D721Med (cell line): ENCODE results near the gene HDAC2.
A peak's percentile ranks its signal among the peaks of the same experiment; 100 is the strongest.
"Not testable (repeated sequence)": the region's sequence is repeated elsewhere in the genome, so short reads cannot be mapped to it uniquely, and the experiment has no call there.

Experiments used
- DNase-seq: peaks from one replicate; pipeline ENCODE4 v3.0.0; 2011; ENCODE audit warnings: low spot score; ENCODE audit not compliant: insufficient read length
- FAIRE-seq: peaks from 2 replicates; lab custom pipeline; 2011; peaks lifted over from hg19 to GRCh38; lab: Jason Lieb, UNC
- TF ChIP-seq, protein P1 (sequence below): IDR thresholded peaks from 2 replicates; pipeline ENCODE4 v1.5.1; 2012; ENCODE audit warnings: mild to moderate bottlenecking, control low read depth; ENCODE audit not compliant: insufficient read depth; ENCODE audit errors: missing control alignments

Gene HDAC2

DNA sequence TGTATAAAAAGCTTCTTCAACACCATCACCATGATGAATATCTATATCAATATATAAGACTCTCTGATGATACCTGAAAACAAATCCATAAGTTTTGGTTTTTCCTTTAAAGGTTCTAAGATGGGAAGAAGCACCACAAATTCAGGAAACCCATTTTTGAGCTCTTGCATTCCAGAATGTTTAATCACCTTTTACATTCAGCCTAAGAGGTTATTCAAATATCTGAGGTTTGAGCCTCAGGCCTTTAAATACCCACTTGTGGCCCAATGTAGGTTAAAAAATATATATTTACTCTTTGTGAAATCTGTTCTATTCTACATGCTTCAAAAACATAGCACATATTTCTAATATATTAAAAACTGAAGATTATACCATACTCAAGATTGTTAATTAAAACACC lies 17.6 kb downstream of the HDAC2 start:
- TF ChIP-seq, protein P1, sequence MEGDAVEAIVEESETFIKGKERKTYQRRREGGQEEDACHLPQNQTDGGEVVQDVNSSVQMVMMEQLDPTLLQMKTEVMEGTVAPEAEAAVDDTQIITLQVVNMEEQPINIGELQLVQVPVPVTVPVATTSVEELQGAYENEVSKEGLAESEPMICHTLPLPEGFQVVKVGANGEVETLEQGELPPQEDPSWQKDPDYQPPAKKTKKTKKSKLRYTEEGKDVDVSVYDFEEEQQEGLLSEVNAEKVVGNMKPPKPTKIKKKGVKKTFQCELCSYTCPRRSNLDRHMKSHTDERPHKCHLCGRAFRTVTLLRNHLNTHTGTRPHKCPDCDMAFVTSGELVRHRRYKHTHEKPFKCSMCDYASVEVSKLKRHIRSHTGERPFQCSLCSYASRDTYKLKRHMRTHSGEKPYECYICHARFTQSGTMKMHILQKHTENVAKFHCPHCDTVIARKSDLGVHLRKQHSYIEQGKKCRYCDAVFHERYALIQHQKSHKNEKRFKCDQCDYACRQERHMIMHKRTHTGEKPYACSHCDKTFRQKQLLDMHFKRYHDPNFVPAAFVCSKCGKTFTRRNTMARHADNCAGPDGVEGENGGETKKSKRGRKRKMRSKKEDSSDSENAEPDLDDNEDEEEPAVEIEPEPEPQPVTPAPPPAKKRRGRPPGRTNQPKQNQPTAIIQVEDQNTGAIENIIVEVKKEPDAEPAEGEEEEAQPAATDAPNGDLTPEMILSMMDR = no peak
- FAIRE-seq (no peak), DNase-seq (no peak)

DNA sequence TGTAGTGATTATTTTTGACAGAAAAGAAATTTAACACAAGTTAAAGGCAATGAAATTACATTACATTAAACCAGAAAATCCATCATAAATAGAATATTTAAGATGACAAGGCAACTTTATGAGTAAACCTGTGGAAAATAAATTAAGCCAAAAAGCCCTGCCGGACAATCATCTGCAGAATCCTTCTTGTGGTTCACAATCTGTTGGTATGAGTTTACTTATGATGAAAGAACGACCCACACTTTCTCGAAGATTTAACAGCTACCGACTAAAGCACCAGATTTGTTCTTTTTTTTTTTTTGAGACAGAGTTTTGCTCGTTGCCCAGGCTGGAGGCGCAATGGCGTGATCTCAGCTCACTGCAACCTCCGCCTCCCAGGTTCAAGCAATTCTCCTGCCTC lies 21.4 kb downstream of the HDAC2 start:
- DNase-seq (no peak), FAIRE-seq (no peak)
- TF ChIP-seq, protein P1 = no peak

DNA sequence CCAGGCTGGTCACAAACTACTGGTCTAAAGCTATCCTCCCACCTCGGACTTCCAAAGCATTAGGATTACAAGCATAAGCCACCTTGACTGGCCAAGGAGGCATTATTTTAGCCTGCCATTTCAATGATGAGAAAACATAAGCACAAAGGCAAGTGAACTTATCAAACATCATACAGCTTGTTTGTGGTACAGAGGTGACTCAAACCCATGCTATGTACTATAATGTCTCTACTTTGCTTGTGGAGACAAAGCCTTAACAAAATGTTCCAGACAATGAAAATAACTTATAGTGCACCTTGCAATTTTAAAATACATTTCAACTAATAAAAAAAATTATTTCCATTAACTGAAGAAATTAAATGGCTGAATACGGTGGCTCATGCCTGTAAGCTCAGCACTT lies 26.2 kb downstream of the HDAC2 start:
- DNase-seq = no peak
- TF ChIP-seq, protein P1 = no peak
- FAIRE-seq = no peak

DNA sequence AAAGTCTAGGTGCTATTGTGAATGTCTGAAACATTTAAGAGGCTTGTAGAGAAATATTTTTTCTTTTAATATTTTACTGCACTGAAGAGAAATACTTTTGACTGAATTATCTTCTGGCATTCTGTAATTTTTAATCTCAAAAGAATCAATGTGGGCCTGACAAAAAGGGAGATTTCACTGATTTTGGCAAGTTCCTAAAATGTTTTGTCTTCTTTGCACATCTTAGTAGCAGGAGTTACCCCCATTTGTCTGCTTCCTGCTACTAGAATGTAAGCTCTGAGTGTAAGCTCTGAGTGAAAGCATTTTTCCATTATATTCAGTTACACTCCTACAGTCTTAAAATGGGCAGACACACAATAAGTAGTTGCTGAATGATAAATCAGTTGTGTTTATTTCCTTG lies 31.1 kb downstream of the HDAC2 start:
- no peak for FAIRE-seq
- DNase-seq = no peak
- TF ChIP-seq, protein P1 = no peak

DNA sequence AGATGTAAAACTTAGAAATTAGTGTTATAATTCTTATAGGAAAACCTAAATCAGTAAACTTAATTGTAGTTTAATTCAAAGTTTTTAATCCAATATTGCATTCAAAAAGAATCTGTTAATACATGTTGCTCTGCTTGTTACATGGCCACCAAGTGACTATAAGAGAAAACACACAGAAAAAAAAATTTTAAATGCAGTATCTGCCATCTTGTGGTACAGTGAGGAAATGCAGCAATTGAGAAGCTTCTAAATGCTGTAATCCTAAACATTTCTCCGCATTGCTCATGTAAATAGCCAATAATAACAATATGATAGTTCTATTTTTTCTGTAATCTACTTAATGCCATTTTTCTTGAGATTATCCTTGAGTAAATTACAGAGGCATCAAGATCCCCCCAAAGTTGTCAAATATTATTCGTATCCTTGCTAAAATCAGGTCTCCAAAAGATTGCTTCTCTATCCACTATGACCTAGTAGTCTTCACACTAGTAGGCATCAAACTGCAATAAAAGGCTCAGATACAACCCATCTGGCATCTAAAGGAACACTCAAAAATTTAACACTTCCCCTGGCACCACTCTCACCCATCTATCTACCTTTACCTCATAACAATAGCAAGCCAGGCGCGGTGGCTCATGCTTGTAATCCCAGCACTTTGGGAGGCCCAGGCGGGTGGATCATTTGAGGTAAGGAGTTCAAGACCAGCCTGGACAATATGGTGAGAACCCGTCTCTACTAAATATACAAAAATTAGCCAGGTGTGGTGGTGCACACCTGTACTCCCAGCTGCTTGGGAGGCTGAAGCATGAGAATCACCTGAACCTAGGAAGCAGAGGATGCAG lies 34.6 kb downstream of the HDAC2 start:
- DNase-seq = no peak
- FAIRE-seq = peak; percentile 84
- TF ChIP-seq, protein P1 = peak; percentile 74

DNA sequence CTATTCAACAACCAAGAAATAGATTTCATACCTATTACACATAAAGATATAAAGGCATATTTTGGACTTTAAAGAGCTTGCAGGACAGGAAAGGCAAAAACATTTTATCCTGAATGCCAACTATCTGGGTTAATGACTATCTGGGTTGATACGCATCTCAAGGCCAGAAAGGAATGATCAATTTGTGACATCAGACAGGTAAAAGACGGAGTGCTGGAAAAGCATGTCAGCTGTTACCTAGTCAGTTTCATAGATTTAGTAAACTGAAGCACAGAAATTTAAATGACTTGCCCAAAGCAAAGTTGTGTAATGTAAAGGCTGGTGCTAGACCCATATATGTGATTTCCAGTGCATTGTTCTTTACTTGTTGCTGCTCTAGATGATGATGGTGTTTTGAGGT lies 36.8 kb downstream of the HDAC2 start:
- DNase-seq (no peak), FAIRE-seq (no peak)
- TF ChIP-seq, protein P1 = no peak

DNA sequence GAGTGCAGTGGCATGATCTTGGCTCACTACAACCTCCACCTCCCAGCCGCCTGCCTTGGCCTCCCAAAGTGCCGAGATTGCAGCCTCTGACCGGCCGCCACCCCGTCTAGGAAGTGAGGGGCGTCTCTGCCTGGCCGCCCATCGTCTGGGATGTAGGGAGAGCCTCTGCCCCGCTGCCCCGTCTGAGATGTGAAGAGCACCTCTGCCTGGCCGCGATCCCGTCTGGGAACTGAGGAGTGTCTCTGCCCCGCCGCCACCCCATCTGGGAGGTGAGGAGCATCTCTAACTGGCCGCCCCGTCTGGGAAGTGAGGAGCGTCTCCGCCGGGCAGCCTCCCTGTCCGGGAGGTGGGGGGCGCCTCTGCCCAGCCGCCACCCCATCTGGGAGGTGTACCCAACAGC lies 39.0 kb downstream of the HDAC2 start:
- FAIRE-seq, DNase-seq: not testable (repeated sequence)
